Measurements from ENCODE around the gene CBLL2. TPM values are rescaled to one million over a fixed set of nuclear protein-coding genes. Genes with fewer than 3 reads are reported as not detected.

The CBLL2 gene
- total and polyA plus RNA-seq, 2 donors (not counting 1 experiment from before 2014, with no cell fraction given) = not detected

- no peaks in the 10 kb centered on the region for H3K9me3 ChIP-seq (ENCODE audit: control insufficient read depth, insufficient read depth, low read depth, low read length)
- H2AFZ ChIP-seq (ENCODE audit: low read length) = no peak overlapping the region
- no peak overlapping the region for H3K9ac ChIP-seq (ENCODE audit: insufficient read depth, low read length)
- no peaks in the 10 kb centered on the region for H3K27me3 ChIP-seq (ENCODE audit: control insufficient read depth, insufficient read depth, low read length)
- no peak for TF ChIP-seq EZH2 (IDR thresholded peaks at IDR 0.05; ENCODE audit: low read length, missing control alignments)
- TF ChIP-seq, protein P1, sequence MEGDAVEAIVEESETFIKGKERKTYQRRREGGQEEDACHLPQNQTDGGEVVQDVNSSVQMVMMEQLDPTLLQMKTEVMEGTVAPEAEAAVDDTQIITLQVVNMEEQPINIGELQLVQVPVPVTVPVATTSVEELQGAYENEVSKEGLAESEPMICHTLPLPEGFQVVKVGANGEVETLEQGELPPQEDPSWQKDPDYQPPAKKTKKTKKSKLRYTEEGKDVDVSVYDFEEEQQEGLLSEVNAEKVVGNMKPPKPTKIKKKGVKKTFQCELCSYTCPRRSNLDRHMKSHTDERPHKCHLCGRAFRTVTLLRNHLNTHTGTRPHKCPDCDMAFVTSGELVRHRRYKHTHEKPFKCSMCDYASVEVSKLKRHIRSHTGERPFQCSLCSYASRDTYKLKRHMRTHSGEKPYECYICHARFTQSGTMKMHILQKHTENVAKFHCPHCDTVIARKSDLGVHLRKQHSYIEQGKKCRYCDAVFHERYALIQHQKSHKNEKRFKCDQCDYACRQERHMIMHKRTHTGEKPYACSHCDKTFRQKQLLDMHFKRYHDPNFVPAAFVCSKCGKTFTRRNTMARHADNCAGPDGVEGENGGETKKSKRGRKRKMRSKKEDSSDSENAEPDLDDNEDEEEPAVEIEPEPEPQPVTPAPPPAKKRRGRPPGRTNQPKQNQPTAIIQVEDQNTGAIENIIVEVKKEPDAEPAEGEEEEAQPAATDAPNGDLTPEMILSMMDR (conservative IDR thresholded peaks at IDR 0.05 in 1 of 2, IDR thresholded peaks at IDR 0.05 in 1 of 2; ENCODE audit: low read depth in 1 of 2, low read length in 2 of 2) = no peak
- H4K20me1 ChIP-seq (ENCODE audit: control insufficient read depth, extremely low read depth, insufficient read depth, low read length) = no peaks in the 10 kb centered on the region
- H3K4me1 ChIP-seq (ENCODE audit: control insufficient read depth, extremely low read depth, insufficient read depth, low read length) = no peaks in the 10 kb centered on the region
- H3K36me3 ChIP-seq (ENCODE audit: control insufficient read depth, insufficient read depth, low read length) = no peaks in the 10 kb centered on the region
- no peaks in the 10 kb centered on the region for H3K79me2 ChIP-seq (ENCODE audit: control insufficient read depth, insufficient read depth, low read length)
- H3K4me2 ChIP-seq (ENCODE audit: extremely low read depth, insufficient read depth, low read length) = no peak overlapping the region
- no peak overlapping the region for H3K4me3 ChIP-seq (replicated peaks in 1 of 4; ENCODE audit: control extremely low read depth in 1 of 4, insufficient read depth in 1 of 4, low read depth in 3 of 4, low read length in 4 of 4)
- DNase-seq (ENCODE audit: low read depth in 2 of 2) = no peak
- H3K27ac ChIP-seq (ENCODE audit: insufficient read depth, low read length) = no peak overlapping the region
Observed at GRCh38 chrX:22313766-22314165, 41.1 kb downstream of the CBLL2 start.

GRCh38 chrX:22314211-22314610, 41.5 kb downstream of the CBLL2 start:
- Histone ChIP-seq H3K4me3 (replicated peaks in 1 of 4; ENCODE audit: control extremely low read depth in 1 of 4, insufficient read depth in 1 of 4, low read depth in 3 of 4, low read length in 4 of 4) (no peak overlapping the region), H3K36me3 (ENCODE audit: control insufficient read depth, insufficient read depth, low read length) (no peaks in the 10 kb centered on the region), H3K4me2 (ENCODE audit: extremely low read depth, insufficient read depth, low read length) (no peak overlapping the region), H3K9me3 (ENCODE audit: control insufficient read depth, insufficient read depth, low read depth, low read length) (no peaks in the 10 kb centered on the region), H3K79me2 (ENCODE audit: control insufficient read depth, insufficient read depth, low read length) (no peaks in the 10 kb centered on the region), H3K27me3 (ENCODE audit: control insufficient read depth, insufficient read depth, low read length) (no peaks in the 10 kb centered on the region), H3K4me1 (ENCODE audit: control insufficient read depth, extremely low read depth, insufficient read depth, low read length) (no peaks in the 10 kb centered on the region), H4K20me1 (ENCODE audit: control insufficient read depth, extremely low read depth, insufficient read depth, low read length) (no peaks in the 10 kb centered on the region), H3K27ac (ENCODE audit: insufficient read depth, low read length) (no peak overlapping the region), H2AFZ (ENCODE audit: low read length) (no peak overlapping the region), H3K9ac (ENCODE audit: insufficient read depth, low read length) (no peak overlapping the region)
- peak in 1 of 2 donors; percentile 34 for DNase-seq (ENCODE audit: low read depth in 2 of 2)
- TF ChIP-seq EZH2 (IDR thresholded peaks at IDR 0.05; ENCODE audit: low read length, missing control alignments) = no peak
- TF ChIP-seq, protein P1 (conservative IDR thresholded peaks at IDR 0.05 in 1 of 2, IDR thresholded peaks at IDR 0.05 in 1 of 2; ENCODE audit: low read depth in 1 of 2, low read length in 2 of 2) = no peak

DNA sequence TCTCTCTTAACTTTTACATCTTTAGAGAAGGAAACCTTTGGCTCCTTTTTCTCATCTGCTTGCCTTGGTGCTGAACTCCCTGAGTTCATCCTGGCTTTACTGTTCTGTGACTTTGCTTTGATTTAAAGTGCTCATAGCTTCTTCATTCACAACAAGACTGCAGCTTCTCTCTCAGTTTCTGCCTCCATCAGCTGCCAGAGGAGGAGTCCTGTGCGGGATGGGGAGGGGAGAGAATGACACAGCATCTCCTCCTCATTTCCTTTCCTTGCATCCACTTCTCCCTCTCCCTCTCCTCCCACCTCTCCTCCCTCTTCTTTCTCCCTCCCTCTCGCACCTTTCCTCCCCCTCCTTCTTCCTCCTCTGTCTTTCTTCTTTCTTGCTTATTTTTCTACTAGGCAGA, 42.0 kb downstream of the CBLL2 start:
- H4K20me1 ChIP-seq (ENCODE audit: control insufficient read depth, extremely low read depth, insufficient read depth, low read length) = no peaks in the 10 kb centered on the region
- H3K27ac ChIP-seq (ENCODE audit: insufficient read depth, low read length) = no peak overlapping the region
- no peak overlapping the region for H2AFZ ChIP-seq (ENCODE audit: low read length)
- H3K36me3 ChIP-seq (ENCODE audit: control insufficient read depth, insufficient read depth, low read length) = no peaks in the 10 kb centered on the region
- TF ChIP-seq, protein P1 (conservative IDR thresholded peaks at IDR 0.05 in 1 of 2, IDR thresholded peaks at IDR 0.05 in 1 of 2; ENCODE audit: low read depth in 1 of 2, low read length in 2 of 2) = no peak
- TF ChIP-seq EZH2 (IDR thresholded peaks at IDR 0.05; ENCODE audit: low read length, missing control alignments) = no peak
- H3K4me1 ChIP-seq (ENCODE audit: control insufficient read depth, extremely low read depth, insufficient read depth, low read length) = no peaks in the 10 kb centered on the region
- H3K4me3 ChIP-seq (replicated peaks in 1 of 4; ENCODE audit: control extremely low read depth in 1 of 4, insufficient read depth in 1 of 4, low read depth in 3 of 4, low read length in 4 of 4) = no peak overlapping the region
- H3K4me2 ChIP-seq (ENCODE audit: extremely low read depth, insufficient read depth, low read length) = no peak overlapping the region
- peak in 1 of 2 donors; percentile 34 for DNase-seq (ENCODE audit: low read depth in 2 of 2)
- H3K27me3 ChIP-seq (ENCODE audit: control insufficient read depth, insufficient read depth, low read length) = no peaks in the 10 kb centered on the region
- no peak overlapping the region for H3K9ac ChIP-seq (ENCODE audit: insufficient read depth, low read length)
- H3K9me3 ChIP-seq (ENCODE audit: control insufficient read depth, insufficient read depth, low read depth, low read length) = no peaks in the 10 kb centered on the region
- H3K79me2 ChIP-seq (ENCODE audit: control insufficient read depth, insufficient read depth, low read length) = no peaks in the 10 kb centered on the region
